Upper lobe of left lung (tissue), 6 donors: ENCODE data around the gene POLR2J. TPM values are rescaled to one million over a fixed set of nuclear protein-coding genes. Genes with fewer than 3 reads are reported as not detected.

Experiments
- ATAC-seq, 2 donors: fragments of 200-7000 bp; cut with Tn5 transposase; one replicate each; pipeline ENCODE4 v1.9.1; 2022; ENCODE audit warnings: mild to moderate bottlenecking in 2 of 2, moderate library complexity in 2 of 2; ENCODE audit not compliant: low FRiP score in 2 of 2
- DNase-seq, 2 donors: peaks; one replicate each; pipeline ENCODE4 v3.0.0-alpha.2; 2019 to 2020
- H3K27ac ChIP-seq, 4 donors: fragments of 200-600 bp; sonication (generic); one replicate each; pipeline ENCODE4 v1.5.1; 2016 to 2019
- H3K27me3 ChIP-seq, 4 donors: fragments of 200-600 bp; sonication (generic); one replicate each; pipeline ENCODE4 v1.5.1; 2017 to 2019
- H3K36me3 ChIP-seq, 4 donors: fragments of 200-600 bp; sonication (generic); one replicate each; pipeline ENCODE4 v1.5.1; 2016 to 2019
- H3K4me1 ChIP-seq, 4 donors: fragments of 200-600 bp; sonication (generic); one replicate each; pipeline ENCODE4 v1.5.1; 2018 to 2019
- H3K4me3 ChIP-seq, 4 donors: fragments of 200-600 bp; sonication (generic); one replicate each; pipeline ENCODE4 v1.5.1; 2017 to 2019; ENCODE audit warnings: mild to moderate bottlenecking in 2 of 4, moderate library complexity in 1 of 4
- H3K9me3 ChIP-seq, 4 donors: fragments of 200-600 bp; sonication (generic); one replicate each; pipeline ENCODE4 v1.5.1; 2018 to 2019
- EP300 ChIP-seq, 4 donors: sonication (generic); formaldehyde crosslinking; IDR thresholded peaks; one replicate each; pipeline ENCODE4 v1.5.1; 2017; ENCODE audit warnings: antibody characterized with exemption in 4 of 4, control low read depth in 2 of 4
- POLR2A ChIP-seq, 4 donors: fragments of 450-650 bp; IDR thresholded peaks; one replicate each; pipeline ENCODE4 v1.5.1; 2016 to 2017; ENCODE audit warnings: antibody characterized with exemption in 4 of 4, mild to moderate bottlenecking in 2 of 4
- POLR2AphosphoS5 ChIP-seq, 2 donors: sonication (generic); formaldehyde crosslinking; IDR thresholded peaks; one replicate each; pipeline ENCODE4 v1.5.1; 2017; ENCODE audit warnings: antibody characterized with exemption in 2 of 2
- WGBS, 2 donors: methylation state at CpG; one replicate each; pipeline ENCODE4 v1.1.5; 2017 to 2018; 5-methylcytosine and 5-hydroxymethylcytosine counted together
- total RNA-seq, 6 donors: library from RNA; depleted of rRNA in 4 of 6; stranded (reverse); fragments of >200 nt in 4 of 6; gene quantifications; one replicate each; pipeline versions ENCODE4 v1.1.0 to v1.2.1, GENCODE V29; 2016 to 2021
- TF ChIP-seq, protein P1 (sequence below), 6 experiments: fragments of 450-650 bp in 4 of 6; fragments of 200-600 bp in 2 of 6; sonication (generic) in 2 of 6; IDR thresholded peaks; one replicate each; pipeline ENCODE4 v1.5.1; 2016 to 2019; ENCODE audit warnings: antibody characterized with exemption in 6 of 6
- donor health status: DM: no; HTN: no; CAD: no; lungs with moderate emphysema.
- donor health status: DM: no; HTN: yes; CAD: no; lungs with severe emphysema.

POLR2J gene
- total RNA-seq, 6 donors from 2014 or later: 15.2 to 37.1 (median 26.6) TPM

DNA sequence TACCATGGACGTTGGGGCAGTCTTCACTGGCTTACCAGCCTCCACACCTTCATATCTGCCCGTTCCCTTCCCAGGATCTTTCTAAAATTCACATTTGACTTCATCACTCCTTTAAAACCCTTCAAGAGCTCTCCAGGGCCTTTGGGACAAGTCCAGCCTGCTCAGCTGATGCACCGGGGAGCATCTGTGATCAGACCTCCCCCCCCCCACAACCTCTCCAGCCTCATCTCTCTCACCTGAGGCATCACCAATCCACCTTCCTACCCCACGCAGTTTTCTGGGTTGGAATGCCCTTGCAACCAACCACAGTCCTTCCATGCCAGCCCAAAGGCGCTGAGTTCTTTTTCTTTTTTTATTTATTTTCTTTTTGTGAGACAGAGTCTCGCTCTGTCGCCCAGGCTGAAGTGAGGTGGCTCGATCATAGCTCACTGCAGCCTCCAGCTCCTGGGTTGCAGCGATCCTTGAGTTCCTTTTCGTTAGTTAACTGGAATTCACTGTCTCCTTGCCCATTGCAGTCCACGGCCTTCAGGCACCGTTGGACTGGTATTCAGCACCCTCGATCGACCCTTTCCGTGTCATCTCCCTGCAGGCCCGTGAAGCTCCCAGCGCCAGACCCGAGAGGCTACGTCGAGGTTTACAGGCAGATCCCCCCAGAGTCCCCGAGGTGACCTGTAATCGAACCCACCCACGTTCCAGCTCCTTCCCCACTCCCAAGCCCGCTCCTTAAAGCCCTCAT is 14.7 kb downstream of the POLR2J start:
- Histone ChIP-seq H3K27me3 (no peaks in the 10 kb centered on the region), H3K27ac (peak overlapping the region; percentile 59 to 88 (median 85)), H3K9me3 (no peaks in the 10 kb centered on the region), H3K4me3 (peak overlapping the region; percentile 75 to 100 (median 85)), H3K36me3 (peaks cover 0 to 22% (median 8%) of the 10 kb centered on the region in 4 donors), H3K4me1 (peaks cover 12 to 40% (median 18%) of the 10 kb centered on the region in 4 donors)
- 9 to 12% methylated on average over 24 of the region's 24 CpGs for WGBS, 2 donors
- TF ChIP-seq POLR2AphosphoS5 (IDR thresholded peaks at IDR 0.05): no peak
- TF ChIP-seq, protein P1, sequence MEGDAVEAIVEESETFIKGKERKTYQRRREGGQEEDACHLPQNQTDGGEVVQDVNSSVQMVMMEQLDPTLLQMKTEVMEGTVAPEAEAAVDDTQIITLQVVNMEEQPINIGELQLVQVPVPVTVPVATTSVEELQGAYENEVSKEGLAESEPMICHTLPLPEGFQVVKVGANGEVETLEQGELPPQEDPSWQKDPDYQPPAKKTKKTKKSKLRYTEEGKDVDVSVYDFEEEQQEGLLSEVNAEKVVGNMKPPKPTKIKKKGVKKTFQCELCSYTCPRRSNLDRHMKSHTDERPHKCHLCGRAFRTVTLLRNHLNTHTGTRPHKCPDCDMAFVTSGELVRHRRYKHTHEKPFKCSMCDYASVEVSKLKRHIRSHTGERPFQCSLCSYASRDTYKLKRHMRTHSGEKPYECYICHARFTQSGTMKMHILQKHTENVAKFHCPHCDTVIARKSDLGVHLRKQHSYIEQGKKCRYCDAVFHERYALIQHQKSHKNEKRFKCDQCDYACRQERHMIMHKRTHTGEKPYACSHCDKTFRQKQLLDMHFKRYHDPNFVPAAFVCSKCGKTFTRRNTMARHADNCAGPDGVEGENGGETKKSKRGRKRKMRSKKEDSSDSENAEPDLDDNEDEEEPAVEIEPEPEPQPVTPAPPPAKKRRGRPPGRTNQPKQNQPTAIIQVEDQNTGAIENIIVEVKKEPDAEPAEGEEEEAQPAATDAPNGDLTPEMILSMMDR (IDR thresholded peaks at IDR 0.05): no peak
- no peak for TF ChIP-seq POLR2A (IDR thresholded peaks at IDR 0.05)
- no peak for TF ChIP-seq EP300 (IDR thresholded peaks at IDR 0.05)
- ATAC-seq: peak in 1 of 2 donors; percentile 1
- DNase-seq: no peak

DNA sequence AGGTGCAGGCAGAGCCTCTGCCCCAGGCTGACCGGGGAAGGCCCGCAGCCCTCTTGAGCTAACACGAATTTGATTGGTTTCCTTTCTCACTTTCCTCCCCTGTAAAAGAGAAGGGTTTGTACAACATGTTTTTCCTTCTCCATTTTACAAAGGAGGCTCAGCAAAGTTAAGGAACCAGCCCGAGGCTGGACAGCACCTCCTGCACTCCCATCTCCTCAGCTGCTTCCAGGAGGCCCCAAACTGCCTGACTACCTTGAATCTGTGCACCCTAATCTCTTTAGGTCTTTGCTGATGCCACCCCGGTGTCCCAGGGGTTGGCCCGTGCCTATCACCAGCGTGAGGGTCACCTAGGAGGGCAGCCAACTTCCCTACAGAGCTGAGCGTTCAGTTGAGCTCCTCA is 18.3 kb downstream of the POLR2J start:
- ATAC-seq (no peak), DNase-seq (no peak)
- peaks cover 6 to 21% (median 10%) of the 10 kb centered on the region in 4 donors for H3K4me1 ChIP-seq
- no peak overlapping the region for H3K27ac ChIP-seq
- 67 to 85% methylated on average over 6 to 8 of the region's 8 CpGs for WGBS, 2 donors
- H3K27me3 ChIP-seq: no peaks in the 10 kb centered on the region
- H3K4me3 ChIP-seq: no peak overlapping the region
- TF ChIP-seq POLR2AphosphoS5 (IDR thresholded peaks at IDR 0.05) (no peak), EP300 (IDR thresholded peaks at IDR 0.05) (no peak), POLR2A (IDR thresholded peaks at IDR 0.05) (no peak)
- TF ChIP-seq, protein P1 (IDR thresholded peaks at IDR 0.05): no peak
- no peaks in the 10 kb centered on the region for H3K9me3 ChIP-seq
- H3K36me3 ChIP-seq: peaks cover 9 to 42% (median 33%) of the 10 kb centered on the region in 4 donors

DNA sequence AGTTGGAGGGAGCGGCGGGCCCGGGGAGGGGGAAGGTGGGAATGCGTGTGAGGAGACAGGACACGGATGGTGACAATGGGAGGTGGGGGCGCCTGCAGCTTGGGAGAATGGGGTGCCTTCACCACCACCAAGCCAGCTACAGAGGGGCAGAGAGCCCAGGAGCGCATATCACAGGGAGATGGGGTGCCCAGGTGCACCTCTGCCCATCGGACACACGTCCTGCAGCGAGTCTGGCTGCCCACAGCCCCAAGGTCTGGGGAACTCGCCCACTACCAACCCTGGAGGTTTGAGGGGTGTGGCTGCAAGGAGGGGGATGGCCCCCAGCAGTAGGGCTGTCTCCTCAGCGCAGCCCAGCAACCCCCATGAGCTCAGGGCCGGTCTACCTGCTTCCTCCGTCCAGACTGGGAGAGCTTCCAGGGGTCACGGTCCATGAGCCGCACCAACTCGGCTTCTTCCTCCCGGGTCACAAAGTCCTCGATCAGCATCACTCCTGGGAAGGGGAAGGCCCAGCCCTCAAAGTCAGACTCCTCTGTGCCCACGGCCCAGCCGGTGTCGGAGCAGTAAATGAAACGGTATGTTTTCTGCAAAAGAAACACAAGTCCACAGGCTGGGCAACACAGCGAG is 19.4 kb downstream of the POLR2J start:
- Histone ChIP-seq H3K4me3 (no peak overlapping the region), H3K27me3 (no peaks in the 10 kb centered on the region), H3K9me3 (no peaks in the 10 kb centered on the region), H3K4me1 (peaks cover 6 to 16% (median 9%) of the 10 kb centered on the region in 4 donors), H3K36me3 (peaks cover 9 to 44% (median 34%) of the 10 kb centered on the region in 4 donors), H3K27ac (no peak overlapping the region)
- ATAC-seq (no peak), DNase-seq (peak in 1 of 2 donors; percentile 51)
- 95 to 98% methylated on average over 19 to 23 of the region's 24 CpGs for WGBS, 2 donors
- TF ChIP-seq, protein P1 (IDR thresholded peaks at IDR 0.05): no peak
- TF ChIP-seq EP300 (IDR thresholded peaks at IDR 0.05): no peak
- TF ChIP-seq POLR2AphosphoS5 (IDR thresholded peaks at IDR 0.05): no peak
- no peak for TF ChIP-seq POLR2A (IDR thresholded peaks at IDR 0.05)

DNA sequence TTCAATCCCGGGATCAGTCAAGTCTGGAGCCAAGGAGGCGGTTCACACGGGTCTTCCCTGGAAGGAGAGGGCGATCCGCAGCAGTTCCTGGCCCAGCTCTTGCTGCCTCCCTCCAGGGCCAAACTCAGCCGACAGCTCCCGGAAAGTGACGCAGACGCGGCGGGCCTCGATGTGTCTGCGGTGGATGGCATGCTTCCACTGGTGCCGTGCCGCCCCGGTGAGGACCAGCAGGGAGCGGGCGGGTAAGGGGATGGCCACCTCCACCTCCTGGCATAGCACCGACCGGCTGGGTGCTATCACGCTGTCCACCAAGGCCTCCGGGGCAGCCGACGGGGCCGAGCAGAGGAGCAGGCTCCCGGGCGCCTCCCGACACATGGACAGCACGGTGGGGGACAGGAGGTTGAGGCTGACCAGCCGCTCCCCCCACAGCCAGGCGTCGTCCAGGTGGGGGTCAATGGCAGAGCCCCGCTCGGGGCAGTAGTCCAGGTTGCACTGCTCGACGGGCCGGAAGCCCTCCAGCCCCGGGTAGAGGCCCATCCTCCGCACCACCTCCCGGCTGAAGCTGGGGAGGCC is 21.3 kb downstream of the POLR2J start:
- no peak overlapping the region for H3K27ac ChIP-seq
- peak in 1 of 2 donors; percentile 77 for DNase-seq
- peaks cover 9 to 44% (median 34%) of the 10 kb centered on the region in 4 donors for H3K36me3 ChIP-seq
- 96 to 98% methylated on average over 14 to 29 of the region's 40 CpGs for WGBS, 2 donors
- H3K4me3 ChIP-seq: no peak overlapping the region
- TF ChIP-seq POLR2AphosphoS5 (IDR thresholded peaks at IDR 0.05): no peak
- no peaks in the 10 kb centered on the region for H3K4me1 ChIP-seq
- H3K9me3 ChIP-seq: no peaks in the 10 kb centered on the region
- no peaks in the 10 kb centered on the region for H3K27me3 ChIP-seq
- peak in 1 of 2 donors; percentile 17 for ATAC-seq

DNA sequence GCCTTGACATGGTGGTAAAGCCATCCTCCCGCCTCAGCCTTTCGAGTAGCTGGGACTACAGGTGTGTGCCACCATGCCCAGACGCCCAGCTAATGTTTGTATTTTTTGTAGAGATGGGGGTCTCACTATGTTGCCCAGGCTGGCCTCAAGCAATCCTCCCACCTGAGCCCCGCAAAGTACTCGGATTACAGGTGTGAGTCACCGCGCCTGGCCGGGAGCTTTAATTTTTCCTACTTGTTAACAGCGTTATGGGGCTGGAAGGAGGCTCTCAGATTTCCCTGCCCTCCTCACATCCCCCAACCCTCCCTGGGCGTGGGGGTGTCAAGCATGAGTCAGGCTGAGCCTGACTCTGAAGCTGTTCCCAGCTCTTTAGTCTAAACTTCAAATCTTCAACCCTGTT is 22.4 kb downstream of the POLR2J start:
- H3K4me3 ChIP-seq: no peak overlapping the region
- no peaks in the 10 kb centered on the region for H3K9me3 ChIP-seq
- TF ChIP-seq POLR2A (IDR thresholded peaks at IDR 0.05) (no peak), EP300 (IDR thresholded peaks at IDR 0.05) (no peak), POLR2AphosphoS5 (IDR thresholded peaks at IDR 0.05) (no peak)
- TF ChIP-seq, protein P1 (IDR thresholded peaks at IDR 0.05): no peak
- no peaks in the 10 kb centered on the region for H3K27me3 ChIP-seq
- H3K4me1 ChIP-seq: peaks cover 0 to 5% (median 0%) of the 10 kb centered on the region in 4 donors
- no peak for ATAC-seq
- H3K27ac ChIP-seq: no peak overlapping the region
- no peak for DNase-seq
- peaks cover 9 to 44% (median 34%) of the 10 kb centered on the region in 4 donors for H3K36me3 ChIP-seq
- WGBS, 2 donors: 94% methylated on average over 10 of the region's 10 CpGs
